OCI-LY3 (cell line): ENCODE data around the gene FECH.
A peak's percentile ranks its signal among the peaks of the same experiment; 100 is the strongest.

ENCODE experiments used
- H2AFZ ChIP-seq: fragments of 200-600, 300-600 bp; shearing (Covaris generic); 2 replicates; pipeline ENCODE4 v1.6.0; 2014; ENCODE audit warnings: antibody characterized with exemption, low read depth, low read length
- H3K27ac ChIP-seq: fragments of 200-600, 300-600 bp; sonication (generic); 2 replicates; pipeline ENCODE4 v1.5.1; 2014; ENCODE audit warnings: mild to moderate bottlenecking, low read length, moderate library complexity, mixed read lengths
- H3K27me3 ChIP-seq: fragments of 200-600, 300-600 bp; sonication (generic); 2 replicates; pipeline ENCODE4 v1.6.1; 2014; ENCODE audit warnings: low read depth, low read length, mixed read lengths
- H3K36me3 ChIP-seq: fragments of 200-600, 300-600 bp; sonication (generic); replicated peaks from 2 replicates; pipeline ENCODE3; 2014; ENCODE audit warnings: low read depth, low read length, mixed read lengths
- H3K4me1 ChIP-seq: fragments of 300-600, 200-600 bp; sonication (generic); 2 replicates; pipeline ENCODE4 v1.6.1; 2014; ENCODE audit warnings: low read length, mixed read lengths
- H3K4me2 ChIP-seq: fragments of 200-600, 300-600 bp; sonication (generic); 2 replicates; pipeline ENCODE4 v1.6.1; 2014; ENCODE audit warnings: low read length, mixed read lengths
- H3K4me3 ChIP-seq: fragments of 300-600, 200-600 bp; sonication (generic); 2 replicates; pipeline ENCODE4 v1.5.1; 2014; ENCODE audit warnings: antibody characterized with exemption, mild to moderate bottlenecking, low read length, moderate library complexity
- H3K79me2 ChIP-seq: fragments of 300-600, 200-600 bp; shearing (Covaris generic); 2 replicates; pipeline ENCODE4 v1.6.1; 2014; ENCODE audit warnings: mild to moderate bottlenecking, low read length, mixed read lengths
- H3K9ac ChIP-seq: fragments of 300-600, 200-600 bp; shearing (Covaris generic); 2 replicates; pipeline ENCODE4 v1.6.0; 2014; ENCODE audit warnings: mild to moderate bottlenecking, low read length, moderate library complexity
- H3K9me3 ChIP-seq: fragments of 200-600, 300-600 bp; shearing (Covaris generic); 2 replicates; pipeline ENCODE4 v1.6.1; 2014; ENCODE audit warnings: low read length, mixed read lengths; ENCODE audit not compliant: insufficient read depth
- H4K20me1 ChIP-seq: fragments of 200-600, 300-600 bp; sonication (generic); 2 replicates; pipeline ENCODE4 v1.6.1; 2016; ENCODE audit warnings: low read length, mixed read lengths; ENCODE audit not compliant: insufficient read depth
- EZH2phosphoT487 ChIP-seq: fragments of 200-600 bp; shearing (Covaris generic); IDR thresholded peaks from 2 replicates; pipeline ENCODE4 v1.6.1; 2018; ENCODE audit warnings: antibody characterized with exemption, mixed run types, low read depth
- TF ChIP-seq, protein P1 (sequence below): fragments of 200-600, 300-600 bp; sonication (generic); IDR thresholded peaks from 2 replicates; pipeline ENCODE4 v1.5.1; 2014; ENCODE audit warnings: antibody characterized with exemption, low read length, low read depth

Gene FECH

DNA sequence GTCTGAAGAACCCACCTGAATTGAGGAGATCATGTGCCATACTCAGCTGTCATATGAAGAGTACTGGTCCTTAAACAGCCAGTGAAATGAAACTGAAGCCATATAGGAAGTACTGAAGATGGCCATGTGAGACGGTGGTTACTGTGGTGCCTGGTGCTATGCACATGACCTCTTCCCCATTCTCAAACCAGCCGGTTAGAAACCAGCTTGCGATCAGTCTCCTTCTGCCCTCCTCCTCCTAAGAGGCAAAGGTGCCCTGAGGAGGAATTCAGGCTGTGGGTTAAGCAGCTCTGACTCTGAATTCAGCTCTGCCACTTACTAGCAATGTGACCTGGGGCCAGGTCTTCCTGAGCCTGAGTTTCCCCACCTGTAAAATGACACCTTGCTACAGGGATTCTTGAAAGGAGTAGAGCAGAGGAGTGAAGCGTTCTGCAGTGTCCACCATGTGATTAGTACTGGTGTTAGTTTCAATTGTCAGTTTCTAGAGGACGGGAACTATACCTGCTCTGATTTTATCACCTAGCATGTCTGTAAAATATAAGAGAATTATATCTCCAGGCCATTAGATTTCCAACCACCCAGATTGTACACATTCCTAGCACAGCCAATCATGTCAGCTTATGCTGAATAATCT is 5.1 kb downstream of the FECH start:
- no peaks in the 10 kb centered on the region for H3K27me3 ChIP-seq
- peaks cover 36% of the 10 kb centered on the region for H3K4me1 ChIP-seq
- H3K4me2 ChIP-seq: peak overlapping the region; percentile 36
- H2AFZ ChIP-seq: no peak overlapping the region
- H3K4me3 ChIP-seq: no peak overlapping the region
- H3K36me3 ChIP-seq: peaks cover 22% of the 10 kb centered on the region
- H4K20me1 ChIP-seq: no peaks in the 10 kb centered on the region
- peaks cover 2% of the 10 kb centered on the region; the same call in 1 of the 2 replicates for H3K79me2 ChIP-seq
- no peak overlapping the region for H3K9ac ChIP-seq
- TF ChIP-seq, protein P1, sequence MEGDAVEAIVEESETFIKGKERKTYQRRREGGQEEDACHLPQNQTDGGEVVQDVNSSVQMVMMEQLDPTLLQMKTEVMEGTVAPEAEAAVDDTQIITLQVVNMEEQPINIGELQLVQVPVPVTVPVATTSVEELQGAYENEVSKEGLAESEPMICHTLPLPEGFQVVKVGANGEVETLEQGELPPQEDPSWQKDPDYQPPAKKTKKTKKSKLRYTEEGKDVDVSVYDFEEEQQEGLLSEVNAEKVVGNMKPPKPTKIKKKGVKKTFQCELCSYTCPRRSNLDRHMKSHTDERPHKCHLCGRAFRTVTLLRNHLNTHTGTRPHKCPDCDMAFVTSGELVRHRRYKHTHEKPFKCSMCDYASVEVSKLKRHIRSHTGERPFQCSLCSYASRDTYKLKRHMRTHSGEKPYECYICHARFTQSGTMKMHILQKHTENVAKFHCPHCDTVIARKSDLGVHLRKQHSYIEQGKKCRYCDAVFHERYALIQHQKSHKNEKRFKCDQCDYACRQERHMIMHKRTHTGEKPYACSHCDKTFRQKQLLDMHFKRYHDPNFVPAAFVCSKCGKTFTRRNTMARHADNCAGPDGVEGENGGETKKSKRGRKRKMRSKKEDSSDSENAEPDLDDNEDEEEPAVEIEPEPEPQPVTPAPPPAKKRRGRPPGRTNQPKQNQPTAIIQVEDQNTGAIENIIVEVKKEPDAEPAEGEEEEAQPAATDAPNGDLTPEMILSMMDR: no peak
- no peak for TF ChIP-seq EZH2phosphoT487
- no peak overlapping the region for H3K27ac ChIP-seq
- no peaks in the 10 kb centered on the region for H3K9me3 ChIP-seq

DNA sequence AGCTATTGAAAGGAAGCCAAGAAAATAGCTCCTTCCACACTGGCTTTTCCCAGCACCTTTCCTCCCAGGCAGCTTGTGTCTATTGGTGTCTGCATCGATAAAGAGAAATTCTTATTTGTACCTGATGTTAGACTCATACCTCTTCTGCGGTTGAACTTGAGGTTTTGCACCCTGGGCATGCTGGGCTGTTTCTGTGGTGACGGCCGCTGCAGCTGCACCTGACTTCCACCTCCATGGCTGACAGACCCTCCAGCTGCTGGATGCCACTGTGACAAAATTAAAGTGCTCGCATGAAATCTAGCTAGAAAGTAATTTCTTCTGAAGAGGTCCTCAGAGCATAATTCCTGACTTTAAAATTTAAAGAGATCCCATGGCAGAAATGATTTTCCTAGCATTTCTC is 6.6 kb downstream of the FECH start:
- no peaks in the 10 kb centered on the region for H3K9me3 ChIP-seq
- H3K27ac ChIP-seq: no peak overlapping the region
- TF ChIP-seq, protein P1: no peak
- no peak for TF ChIP-seq EZH2phosphoT487
- peaks cover 29% of the 10 kb centered on the region for H3K36me3 ChIP-seq
- no peaks in the 10 kb centered on the region for H3K27me3 ChIP-seq
- H3K9ac ChIP-seq: no peak overlapping the region
- no peak overlapping the region for H3K4me3 ChIP-seq
- H4K20me1 ChIP-seq: no peaks in the 10 kb centered on the region
- H3K79me2 ChIP-seq: no peaks in the 10 kb centered on the region
- H2AFZ ChIP-seq: no peak overlapping the region
- no peak overlapping the region for H3K4me2 ChIP-seq
- H3K4me1 ChIP-seq: peaks cover 27% of the 10 kb centered on the region

DNA sequence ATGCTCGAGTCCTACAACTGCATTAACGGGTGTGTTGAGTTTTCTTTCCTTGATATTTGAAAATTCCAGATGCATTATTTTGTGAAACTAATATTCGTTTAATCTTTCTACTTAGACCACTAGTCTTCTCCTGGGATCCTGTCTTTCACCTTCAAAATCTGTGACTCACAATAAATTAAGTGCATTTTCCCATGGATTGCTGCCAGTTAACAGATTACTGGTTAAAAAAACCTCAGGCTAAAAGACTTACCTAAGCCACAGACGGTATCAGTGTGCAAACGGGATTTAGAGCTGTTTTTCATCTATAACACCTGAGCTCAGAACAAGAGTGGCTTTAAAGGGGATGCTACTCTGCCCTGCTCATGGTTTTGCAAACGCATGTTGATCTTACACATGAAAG is 10.2 kb downstream of the FECH start:
- H3K9me3 ChIP-seq: no peaks in the 10 kb centered on the region
- no peak overlapping the region for H3K4me2 ChIP-seq
- no peaks in the 10 kb centered on the region for H4K20me1 ChIP-seq
- H3K79me2 ChIP-seq: no peaks in the 10 kb centered on the region
- no peaks in the 10 kb centered on the region for H3K27me3 ChIP-seq
- H3K36me3 ChIP-seq: peaks cover 21% of the 10 kb centered on the region
- no peak overlapping the region for H2AFZ ChIP-seq
- H3K27ac ChIP-seq: no peak overlapping the region
- no peak overlapping the region for H3K4me3 ChIP-seq
- peaks cover 18% of the 10 kb centered on the region for H3K4me1 ChIP-seq
- no peak overlapping the region for H3K9ac ChIP-seq
- TF ChIP-seq, protein P1: no peak
- no peak for TF ChIP-seq EZH2phosphoT487

DNA sequence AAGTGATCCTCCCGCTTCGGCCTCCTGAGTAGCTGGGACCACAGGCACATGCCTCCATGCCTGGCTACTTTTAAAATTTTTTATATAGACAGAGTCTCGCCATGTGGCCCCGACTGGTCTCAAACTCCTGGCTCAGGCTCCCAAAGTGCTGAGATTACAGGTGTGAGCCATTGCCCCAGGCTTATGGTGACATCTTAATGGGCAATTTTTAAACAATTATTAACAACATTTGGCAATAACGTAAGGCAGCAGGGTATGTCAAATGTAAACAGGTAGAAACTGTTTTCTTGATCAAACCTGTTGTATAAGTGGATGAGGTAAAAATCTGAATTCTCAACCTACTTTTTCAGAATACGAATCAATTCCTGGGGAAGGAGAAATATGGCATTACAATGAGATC is 11.0 kb downstream of the FECH start:
- Histone ChIP-seq H3K4me1 (peaks cover 10% of the 10 kb centered on the region), H2AFZ (no peak overlapping the region), H3K9ac (no peak overlapping the region), H3K4me2 (no peak overlapping the region), H3K27me3 (no peaks in the 10 kb centered on the region), H3K4me3 (no peak overlapping the region), H3K36me3 (peaks cover 23% of the 10 kb centered on the region), H3K9me3 (no peaks in the 10 kb centered on the region), H3K27ac (no peak overlapping the region), H4K20me1 (no peaks in the 10 kb centered on the region), H3K79me2 (no peaks in the 10 kb centered on the region)
- TF ChIP-seq EZH2phosphoT487: no peak
